ENCODE results near the gene KHDRBS1.

DNA sequence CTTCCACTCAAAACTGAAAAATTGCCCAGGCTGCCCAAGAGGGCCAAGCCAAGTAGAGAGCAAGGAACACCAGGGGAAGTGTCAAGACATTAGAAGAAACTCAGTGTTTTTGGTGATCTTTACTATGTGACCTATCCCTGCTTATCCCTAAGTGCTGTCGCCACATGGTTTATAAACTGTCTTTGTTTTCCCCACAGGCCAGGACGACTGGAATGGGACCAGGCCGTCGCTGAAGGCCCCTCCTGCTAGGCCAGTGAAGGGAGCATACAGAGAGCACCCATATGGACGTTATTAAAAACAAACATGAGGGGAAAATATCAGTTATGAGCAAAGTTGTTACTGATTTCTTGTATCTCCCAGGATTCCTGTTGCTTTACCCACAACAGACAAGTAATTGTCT is 28.7 kb downstream of the KHDRBS1 start:
- TF ChIP-seq ZNF133 (tag by site-specific recombination; IDR thresholded peaks at IDR 0.05), result no peak
- TF ChIP-seq, protein P1, sequence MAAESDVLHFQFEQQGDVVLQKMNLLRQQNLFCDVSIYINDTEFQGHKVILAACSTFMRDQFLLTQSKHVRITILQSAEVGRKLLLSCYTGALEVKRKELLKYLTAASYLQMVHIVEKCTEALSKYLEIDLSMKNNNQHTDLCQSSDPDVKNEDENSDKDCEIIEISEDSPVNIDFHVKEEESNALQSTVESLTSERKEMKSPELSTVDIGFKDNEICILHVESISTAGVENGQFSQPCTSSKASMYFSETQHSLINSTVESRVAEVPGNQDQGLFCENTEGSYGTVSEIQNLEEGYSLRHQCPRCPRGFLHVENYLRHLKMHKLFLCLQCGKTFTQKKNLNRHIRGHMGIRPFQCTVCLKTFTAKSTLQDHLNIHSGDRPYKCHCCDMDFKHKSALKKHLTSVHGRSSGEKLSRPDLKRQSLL (tag by site-specific recombination; IDR thresholded peaks at IDR 0.05), result no peak
- no peak for TF ChIP-seq ZNF670 (tag by site-specific recombination; IDR thresholded peaks at IDR 0.05; ENCODE audit: low read depth)
- TF ChIP-seq, protein P2, sequence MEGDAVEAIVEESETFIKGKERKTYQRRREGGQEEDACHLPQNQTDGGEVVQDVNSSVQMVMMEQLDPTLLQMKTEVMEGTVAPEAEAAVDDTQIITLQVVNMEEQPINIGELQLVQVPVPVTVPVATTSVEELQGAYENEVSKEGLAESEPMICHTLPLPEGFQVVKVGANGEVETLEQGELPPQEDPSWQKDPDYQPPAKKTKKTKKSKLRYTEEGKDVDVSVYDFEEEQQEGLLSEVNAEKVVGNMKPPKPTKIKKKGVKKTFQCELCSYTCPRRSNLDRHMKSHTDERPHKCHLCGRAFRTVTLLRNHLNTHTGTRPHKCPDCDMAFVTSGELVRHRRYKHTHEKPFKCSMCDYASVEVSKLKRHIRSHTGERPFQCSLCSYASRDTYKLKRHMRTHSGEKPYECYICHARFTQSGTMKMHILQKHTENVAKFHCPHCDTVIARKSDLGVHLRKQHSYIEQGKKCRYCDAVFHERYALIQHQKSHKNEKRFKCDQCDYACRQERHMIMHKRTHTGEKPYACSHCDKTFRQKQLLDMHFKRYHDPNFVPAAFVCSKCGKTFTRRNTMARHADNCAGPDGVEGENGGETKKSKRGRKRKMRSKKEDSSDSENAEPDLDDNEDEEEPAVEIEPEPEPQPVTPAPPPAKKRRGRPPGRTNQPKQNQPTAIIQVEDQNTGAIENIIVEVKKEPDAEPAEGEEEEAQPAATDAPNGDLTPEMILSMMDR (tag by site-specific recombination; IDR thresholded peaks at IDR 0.05), result no peak
- no peak for TF ChIP-seq KLF8 (tag by site-specific recombination; IDR thresholded peaks at IDR 0.05)
- TF ChIP-seq ZNF335 (tag by site-specific recombination; conservative IDR thresholded peaks at IDR 0.05), result no peak
- no peak for TF ChIP-seq ZNF174 (tag by site-specific recombination; IDR thresholded peaks at IDR 0.05)
- no peak for TF ChIP-seq YY1 (tag by site-specific recombination; IDR thresholded peaks at IDR 0.05)
- TF ChIP-seq, protein P3, sequence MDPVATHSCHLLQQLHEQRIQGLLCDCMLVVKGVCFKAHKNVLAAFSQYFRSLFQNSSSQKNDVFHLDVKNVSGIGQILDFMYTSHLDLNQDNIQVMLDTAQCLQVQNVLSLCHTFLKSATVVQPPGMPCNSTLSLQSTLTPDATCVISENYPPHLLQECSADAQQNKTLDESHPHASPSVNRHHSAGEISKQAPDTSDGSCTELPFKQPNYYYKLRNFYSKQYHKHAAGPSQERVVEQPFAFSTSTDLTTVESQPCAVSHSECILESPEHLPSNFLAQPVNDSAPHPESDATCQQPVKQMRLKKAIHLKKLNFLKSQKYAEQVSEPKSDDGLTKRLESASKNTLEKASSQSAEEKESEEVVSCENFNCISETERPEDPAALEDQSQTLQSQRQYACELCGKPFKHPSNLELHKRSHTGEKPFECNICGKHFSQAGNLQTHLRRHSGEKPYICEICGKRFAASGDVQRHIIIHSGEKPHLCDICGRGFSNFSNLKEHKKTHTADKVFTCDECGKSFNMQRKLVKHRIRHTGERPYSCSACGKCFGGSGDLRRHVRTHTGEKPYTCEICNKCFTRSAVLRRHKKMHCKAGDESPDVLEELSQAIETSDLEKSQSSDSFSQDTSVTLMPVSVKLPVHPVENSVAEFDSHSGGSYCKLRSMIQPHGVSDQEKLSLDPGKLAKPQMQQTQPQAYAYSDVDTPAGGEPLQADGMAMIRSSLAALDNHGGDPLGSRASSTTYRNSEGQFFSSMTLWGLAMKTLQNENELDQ (tag by site-specific recombination; IDR thresholded peaks at IDR 0.05; ENCODE audit: low read depth), result no peak
- no peak for TF ChIP-seq ZNF837 (tag by site-specific recombination; IDR thresholded peaks at IDR 0.05)
- TF ChIP-seq IKZF3 (tag by site-specific recombination; IDR thresholded peaks at IDR 0.05), result no peak
- no peak for TF ChIP-seq ZNF791 (tag by site-specific recombination; IDR thresholded peaks at IDR 0.05)
- no peak for TF ChIP-seq ZBTB21 (tag by site-specific recombination; IDR thresholded peaks at IDR 0.05)
- TF ChIP-seq ZNF391 (tag by site-specific recombination; IDR thresholded peaks at IDR 0.05; ENCODE audit: borderline replicate concordance, low read depth), result no peak
